Body of pancreas (tissue), 4 donors: ENCODE measurements around the gene TMEM151A. TPM values are rescaled to one million over a fixed set of nuclear protein-coding genes. Genes with fewer than 3 reads are reported as not detected.

Experiments
- ATAC-seq: fragments of 150-250 bp; one replicate; pipeline ENCODE4 v1.9.1; 2016
- DNase-seq, 4 donors: peaks; one replicate each; pipeline ENCODE4 v3.0.0-alpha.2; 2019
- H3K27ac ChIP-seq, 4 donors: fragments of 200-600 bp; sonication (generic); 1 replicate in 3 of 4; 2 replicates in 1 of 4; pipeline versions ENCODE4 v1.5.1 to v1.6.1; 2016 to 2019; ENCODE audit warnings: mild to moderate bottlenecking in 1 of 4, mixed read lengths in 1 of 4, moderate library complexity in 1 of 4
- H3K27me3 ChIP-seq, 2 donors: fragments of 200-600 bp; sonication (generic); one replicate each; pipeline ENCODE4 v1.6.0; 2016; ENCODE audit warnings: mild to moderate bottlenecking in 1 of 2
- H3K36me3 ChIP-seq, 2 donors: fragments of 200-600 bp; sonication (generic); replicated peaks in 1 of 2; 2 replicates each; pipeline ENCODE4 v1.5.1; 2016; ENCODE audit warnings: low read depth in 2 of 2; ENCODE audit not compliant: insufficient read depth in 1 of 2
- H3K4me1 ChIP-seq: fragments of 200-600 bp; sonication (generic); one replicate; pipeline ENCODE4 v1.6.0; 2016
- H3K4me3 ChIP-seq, 2 donors: fragments of 200-600 bp; sonication (generic); 1 replicate in 1 of 2; 2 replicates in 1 of 2; pipeline ENCODE4 v1.5.1; 2016 to 2019
- H3K9me3 ChIP-seq, 3 donors: fragments of 200-600 bp; sonication (generic); 1 replicate in 2 of 3; 2 replicates in 1 of 3; pipeline ENCODE4 v1.5.1; 2016
- POLR2A ChIP-seq, 3 donors: fragments of 450-650 bp; IDR thresholded peaks; one replicate each; pipeline ENCODE4 v1.6.1; 2016; ENCODE audit warnings: antibody characterized with exemption in 3 of 3, mild to moderate bottlenecking in 2 of 3
- WGBS, 2 donors: methylation state at CpG; one replicate each; pipeline ENCODE4 v1.1.5; 2017; 5-methylcytosine and 5-hydroxymethylcytosine counted together
- intact Hi-C: fragments of 100-400 bp; cut with DNase I; formaldehyde crosslinking; loops from one replicate; pipeline ENCODE4 v1.15.1; 2023
- total RNA-seq, 2 donors: library from RNA; depleted of rRNA; stranded (reverse); fragments of >200 nt; gene quantifications; one replicate each; pipeline ENCODE4 v1.1.0, GENCODE V29; 2016
- TF ChIP-seq, protein P1 (sequence below), 7 experiments: fragments of 450-650 bp in 4 of 7; fragments of 200-600 bp in 3 of 7; sonication (generic) in 3 of 7; IDR thresholded peaks; one replicate each; pipeline ENCODE4 v1.5.1; 2016 to 2019; ENCODE audit warnings: antibody characterized with exemption in 7 of 7

The TMEM151A gene
- total RNA-seq, 2 donors from 2014 or later, result 1.6 to 2.1 TPM

DNA sequence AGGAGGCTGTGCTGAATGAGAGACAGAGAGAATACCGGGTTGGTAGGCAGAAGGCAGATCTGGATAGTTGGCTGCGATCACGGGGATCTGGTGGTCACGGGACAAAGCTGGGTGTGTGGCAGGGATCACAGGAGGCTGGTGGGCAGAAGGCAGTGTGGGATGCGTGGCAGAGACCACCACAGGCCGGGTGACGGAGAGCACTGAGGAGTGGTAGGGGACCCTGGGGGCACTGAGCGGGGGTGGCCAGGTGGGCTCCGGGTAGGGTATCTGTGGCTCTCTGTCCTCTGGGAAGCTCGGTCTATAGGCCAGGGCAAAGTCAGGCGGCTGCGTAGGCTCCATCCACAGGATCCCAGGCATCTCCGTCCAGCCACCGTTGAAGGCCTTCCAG is 23.8 kb downstream of the TMEM151A start:
- no peak for TF ChIP-seq POLR2A (IDR thresholded peaks at IDR 0.05)
- TF ChIP-seq, protein P1, sequence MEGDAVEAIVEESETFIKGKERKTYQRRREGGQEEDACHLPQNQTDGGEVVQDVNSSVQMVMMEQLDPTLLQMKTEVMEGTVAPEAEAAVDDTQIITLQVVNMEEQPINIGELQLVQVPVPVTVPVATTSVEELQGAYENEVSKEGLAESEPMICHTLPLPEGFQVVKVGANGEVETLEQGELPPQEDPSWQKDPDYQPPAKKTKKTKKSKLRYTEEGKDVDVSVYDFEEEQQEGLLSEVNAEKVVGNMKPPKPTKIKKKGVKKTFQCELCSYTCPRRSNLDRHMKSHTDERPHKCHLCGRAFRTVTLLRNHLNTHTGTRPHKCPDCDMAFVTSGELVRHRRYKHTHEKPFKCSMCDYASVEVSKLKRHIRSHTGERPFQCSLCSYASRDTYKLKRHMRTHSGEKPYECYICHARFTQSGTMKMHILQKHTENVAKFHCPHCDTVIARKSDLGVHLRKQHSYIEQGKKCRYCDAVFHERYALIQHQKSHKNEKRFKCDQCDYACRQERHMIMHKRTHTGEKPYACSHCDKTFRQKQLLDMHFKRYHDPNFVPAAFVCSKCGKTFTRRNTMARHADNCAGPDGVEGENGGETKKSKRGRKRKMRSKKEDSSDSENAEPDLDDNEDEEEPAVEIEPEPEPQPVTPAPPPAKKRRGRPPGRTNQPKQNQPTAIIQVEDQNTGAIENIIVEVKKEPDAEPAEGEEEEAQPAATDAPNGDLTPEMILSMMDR (IDR thresholded peaks at IDR 0.05), result no peak
- Histone ChIP-seq H3K9me3 (no peaks in the 10 kb centered on the region), H3K4me3 (no peak overlapping the region), H3K36me3 (no peaks in the 10 kb centered on the region), H3K27me3 (no peaks in the 10 kb centered on the region), H3K27ac (peak overlapping the region in 1 of 4 donors; percentile 67), H3K4me1 (peaks cover 21% of the 10 kb centered on the region)
- whole genome bisulfite sequencing, 2 donors, result 85 to 87% methylated on average over 12 to 14 of the region's 14 CpGs
- DNase-seq (no peak), ATAC-seq (no peak)
- intact Hi-C loops, result no loop called here

DNA sequence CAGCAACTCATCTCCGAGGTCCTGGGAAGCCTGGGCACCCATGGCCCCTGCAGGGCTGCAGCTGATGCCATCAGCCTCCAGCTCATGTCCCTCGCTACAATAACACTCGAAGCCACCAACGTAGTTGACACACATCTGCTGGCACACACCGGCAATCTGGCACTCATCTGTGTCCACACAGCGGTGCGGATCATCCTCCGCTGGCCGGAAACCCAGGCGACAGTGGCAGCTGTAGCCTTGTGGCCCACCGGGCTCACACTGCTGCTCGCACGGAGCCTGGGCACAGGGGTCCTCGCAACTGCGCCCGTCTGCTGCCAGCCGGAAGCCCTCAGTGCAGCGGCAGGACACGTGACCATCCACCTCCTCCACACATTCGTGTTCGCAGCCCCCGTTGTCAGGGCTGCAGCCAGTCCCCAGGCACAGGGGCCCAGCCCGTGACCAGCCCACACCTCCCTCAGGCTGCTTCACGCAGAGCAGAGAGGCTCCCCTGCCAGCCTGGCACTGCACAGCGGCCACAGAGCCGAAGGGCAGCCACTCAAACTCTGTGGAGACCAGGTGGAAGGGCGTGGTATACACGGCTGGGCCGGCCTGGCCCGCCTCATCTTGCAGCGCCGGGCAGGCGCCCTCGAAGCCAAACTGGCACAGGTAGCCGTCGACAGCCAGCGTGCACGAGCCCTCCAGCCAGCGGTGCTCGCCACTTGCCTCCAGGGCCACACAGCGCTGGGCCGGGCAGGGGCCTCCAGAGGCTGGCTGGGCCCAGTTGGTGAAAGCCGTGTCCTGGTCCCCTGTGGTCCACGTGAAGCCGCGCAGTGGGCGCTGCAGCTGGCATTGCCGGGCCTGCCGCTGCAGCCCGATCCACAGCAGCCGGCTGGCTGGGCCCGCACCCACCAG is 24.5 kb downstream of the TMEM151A start:
- Histone ChIP-seq H3K9me3 (no peaks in the 10 kb centered on the region), H3K27ac (peak overlapping the region in 2 of 4 donors; percentile 65 to 67), H3K27me3 (no peaks in the 10 kb centered on the region), H3K4me1 (peaks cover 21% of the 10 kb centered on the region), H3K36me3 (no peaks in the 10 kb centered on the region), H3K4me3 (no peak overlapping the region)
- intact Hi-C loops, result no loop called here
- WGBS, 2 donors, result 67 to 88% methylated on average over 10 to 38 of the region's 52 CpGs
- no peak for ATAC-seq
- TF ChIP-seq, protein P1 (IDR thresholded peaks at IDR 0.05), result no peak
- no peak for TF ChIP-seq POLR2A (IDR thresholded peaks at IDR 0.05)
- no peak for DNase-seq

GRCh38 chr11:66316849-66317251 is 25.2 kb downstream of the TMEM151A start, which contains the start of gene CD248:
CD248 (minus strand) TSS chr11:66317044; CDS start chr11:66317027, 17 bp downstream.
- TF ChIP-seq, protein P1 (IDR thresholded peaks at IDR 0.05), result no peak
- TF ChIP-seq POLR2A (IDR thresholded peaks at IDR 0.05), result no peak
- 49% methylated on average over 13 of the region's 29 CpGs; no CpG with 5 or more reads in 1 of the 2 donors for WGBS, 2 donors
- DNase-seq (peak in 1 of 4 donors; percentile 40), ATAC-seq (no peak)
- Histone ChIP-seq H3K36me3 (no peaks in the 10 kb centered on the region), H3K27me3 (no peaks in the 10 kb centered on the region), H3K4me3 (no peak within 1 kb of the TSS), H3K27ac (peak within 1 kb of the TSS in 3 of 4 donors; percentile 8 to 67 (median 65)), H3K4me1 (peaks cover 18% of the 10 kb centered on the region), H3K9me3 (no peaks in the 10 kb centered on the region)
- intact Hi-C loops, result no loop called here

GRCh38 chr11:66317322-66317722 is 25.6 kb downstream of the TMEM151A start:
- intact Hi-C loops, result no loop called here
- DNase-seq (no peak), ATAC-seq (no peak)
- 40 to 48% methylated on average over 4 to 14 of the region's 14 CpGs for WGBS, 2 donors
- TF ChIP-seq, protein P1 (IDR thresholded peaks at IDR 0.05), result no peak
- no peak for TF ChIP-seq POLR2A (IDR thresholded peaks at IDR 0.05)
- Histone ChIP-seq H3K4me1 (peaks cover 13% of the 10 kb centered on the region), H3K9me3 (no peaks in the 10 kb centered on the region), H3K36me3 (no peaks in the 10 kb centered on the region), H3K4me3 (no peak overlapping the region), H3K27me3 (no peaks in the 10 kb centered on the region), H3K27ac (peak overlapping the region in 3 of 4 donors; percentile 8 to 67 (median 65))
